Breast epithelium (tissue), 4 donors: ENCODE data around the gene GOLT1A. TPM values are rescaled to one million over a fixed set of nuclear protein-coding genes. Genes with fewer than 3 reads are reported as not detected.
A peak's percentile ranks its signal among the peaks of the same experiment; 100 is the strongest.

Experiments
- DNase-seq, 2 donors: peaks; one replicate each; pipeline ENCODE4 v3.0.0-alpha.2; 2019; ENCODE audit warnings: low spot score in 2 of 2
- H3K27ac ChIP-seq, 2 donors: fragments of 200-600 bp; sonication (generic) in 1 of 2; one replicate each; pipeline ENCODE4 v1.5.1; 2016 to 2019; ENCODE audit warnings: mild to moderate bottlenecking in 1 of 2
- H3K27me3 ChIP-seq, 2 donors: fragments of 200-600 bp; sonication (generic) in 1 of 2; one replicate each; pipeline versions ENCODE4 v1.5.1 to v1.6.0; 2017 to 2019; ENCODE audit warnings: control low read depth in 1 of 2, mild to moderate bottlenecking in 1 of 2
- H3K36me3 ChIP-seq: fragments of 200-600 bp; one replicate; pipeline ENCODE4 v1.5.1; 2019
- H3K4me1 ChIP-seq, 2 donors: fragments of 200-600 bp; sonication (generic); one replicate each; pipeline ENCODE4 v1.5.1; 2016 to 2019; ENCODE audit warnings: control low read depth in 1 of 2
- H3K4me3 ChIP-seq, 3 donors: fragments of 200-600 bp; sonication (generic); 1 replicate in 2 of 3; 2 replicates in 1 of 3; pipeline ENCODE4 v1.5.1; 2016 to 2019; ENCODE audit warnings: mild to moderate bottlenecking in 3 of 3, moderate library complexity in 2 of 3
- H3K9me3 ChIP-seq, 2 donors: fragments of 200-600 bp; sonication (generic) in 1 of 2; one replicate each; pipeline ENCODE4 v1.5.1; 2016 to 2019; ENCODE audit warnings: control low read depth in 1 of 2
- CTCF ChIP-seq, 3 donors: fragments of 450-650 bp; IDR thresholded peaks; one replicate each; pipeline ENCODE4 v1.5.1; 2016 to 2017; ENCODE audit warnings: antibody characterized with exemption in 3 of 3, mild to moderate bottlenecking in 3 of 3, moderate library complexity in 3 of 3
- POLR2A ChIP-seq: fragments of 450-650 bp; IDR thresholded peaks from one replicate; pipeline ENCODE4 v1.6.1; 2016; ENCODE audit warnings: antibody characterized with exemption, mild to moderate bottlenecking, moderate library complexity
- POLR2AphosphoS5 ChIP-seq, 3 donors: sonication (generic); formaldehyde crosslinking; IDR thresholded peaks; one replicate each; pipeline ENCODE4 v1.6.1; 2017; ENCODE audit warnings: antibody characterized with exemption in 3 of 3
- intact Hi-C: fragments of 100-400 bp; cut with DNase I; formaldehyde crosslinking; loops from one replicate; pipeline ENCODE4 v1.15.1; 2023; ENCODE audit warnings: low total_unique reads
- total RNA-seq, 3 donors: library from RNA; depleted of rRNA; stranded (reverse); fragments of >200 nt; gene quantifications; one replicate each; pipeline ENCODE4 v1.1.0, GENCODE V29; 2016

The GOLT1A gene
- total RNA-seq, 3 donors from 2014 or later: 3.4 to 4.6 TPM; not detected in 1

GRCh38 chr1:204190212-204191211 lies 23.3 kb downstream of the GOLT1A start:
- TF ChIP-seq POLR2AphosphoS5 (IDR thresholded peaks at IDR 0.05) (no peak), CTCF (IDR thresholded peaks at IDR 0.05) (no peak), POLR2A (no peak)
- intact Hi-C loops: no loop called here
- Histone ChIP-seq H3K9me3 (no peaks in the 10 kb centered on the region), H3K36me3 (no peaks in the 10 kb centered on the region), H3K27me3 (no peaks in the 10 kb centered on the region), H3K4me3 (peak overlapping the region; percentile 23 to 57 (median 37)), H3K4me1 (no peaks in the 10 kb centered on the region), H3K27ac (peak overlapping the region; percentile 8 to 20)
- DNase-seq: no peak

GRCh38 chr1:204188959-204189639 lies 24.7 kb downstream of the GOLT1A start:
- Histone ChIP-seq H3K36me3 (no peaks in the 10 kb centered on the region), H3K27me3 (no peaks in the 10 kb centered on the region), H3K27ac (no peak overlapping the region), H3K9me3 (no peaks in the 10 kb centered on the region), H3K4me1 (no peaks in the 10 kb centered on the region), H3K4me3 (no peak overlapping the region)
- intact Hi-C loops: no loop called here
- TF ChIP-seq POLR2A: no peak
- TF ChIP-seq CTCF (IDR thresholded peaks at IDR 0.05): no peak
- TF ChIP-seq POLR2AphosphoS5 (IDR thresholded peaks at IDR 0.05): no peak
- no peak for DNase-seq

GRCh38 chr1:204186597-204186996 lies 27.2 kb downstream of the GOLT1A start:
- Histone ChIP-seq H3K27me3 (no peaks in the 10 kb centered on the region), H3K9me3 (no peaks in the 10 kb centered on the region), H3K27ac (no peak overlapping the region), H3K36me3 (no peaks in the 10 kb centered on the region), H3K4me1 (no peaks in the 10 kb centered on the region), H3K4me3 (no peak overlapping the region)
- no peak for DNase-seq
- intact Hi-C loops: no loop called here
- TF ChIP-seq CTCF (IDR thresholded peaks at IDR 0.05) (no peak), POLR2AphosphoS5 (IDR thresholded peaks at IDR 0.05) (no peak), POLR2A (no peak)

GRCh38 chr1:204181116-204181515 lies 32.7 kb downstream of the GOLT1A start:
- H3K4me3 ChIP-seq: no peak overlapping the region
- DNase-seq: no peak
- TF ChIP-seq CTCF (IDR thresholded peaks at IDR 0.05) (no peak), POLR2A (no peak), POLR2AphosphoS5 (IDR thresholded peaks at IDR 0.05) (no peak)
- intact Hi-C loops: no loop called here
- H3K4me1 ChIP-seq: no peaks in the 10 kb centered on the region
- H3K27ac ChIP-seq: no peak overlapping the region
- no peaks in the 10 kb centered on the region for H3K27me3 ChIP-seq
- H3K9me3 ChIP-seq: no peaks in the 10 kb centered on the region
- no peaks in the 10 kb centered on the region for H3K36me3 ChIP-seq

- no peaks in the 10 kb centered on the region for H3K9me3 ChIP-seq
- H3K36me3 ChIP-seq: no peaks in the 10 kb centered on the region
- H3K4me1 ChIP-seq: no peaks in the 10 kb centered on the region
- H3K27me3 ChIP-seq: no peaks in the 10 kb centered on the region
- TF ChIP-seq POLR2A (no peak), CTCF (IDR thresholded peaks at IDR 0.05) (no peak), POLR2AphosphoS5 (IDR thresholded peaks at IDR 0.05) (no peak)
- H3K4me3 ChIP-seq: no peak overlapping the region
- intact Hi-C loops: no loop called here
- DNase-seq: no peak
- no peak overlapping the region for H3K27ac ChIP-seq
Observed at GRCh38 chr1:204180133-204180532, 33.7 kb downstream of the GOLT1A start.
